Activated T-cell treated with anti-CD3 and anti-CD28 coated beads, Interleukin-2, amount 50 U/mL, for 4 hours (primary cell): Measurements from ENCODE around the gene PPT2. TPM values are rescaled to one million over a fixed set of nuclear protein-coding genes. Genes with fewer than 3 reads are reported as not detected.

Experiments used
- ATAC-seq, 2 donors: fragments of 200-7000 bp; cut with Tn5 transposase; one replicate each; pipeline ENCODE4 v1.10.0; 2021
- DNase-seq: peaks from one replicate; pipeline ENCODE4 v3.0.0-alpha.2; 2020
- H3K27me3 Mint-ChIP-seq: one replicate; pipeline ENCODE4 v1.8.0; 2021; ENCODE audit warnings: low read depth, mixed read lengths
- H3K36me3 Mint-ChIP-seq: one replicate; pipeline ENCODE4 v1.8.0; 2022; ENCODE audit warnings: mixed read lengths; ENCODE audit not compliant: insufficient read depth
- H3K4me1 Mint-ChIP-seq: one replicate; pipeline ENCODE4 v1.8.0; 2021; ENCODE audit warnings: low read depth, mixed read lengths
- H3K4me3 Mint-ChIP-seq: one replicate; pipeline ENCODE4 v1.8.0; 2021; ENCODE audit warnings: mild to moderate bottlenecking, moderate library complexity, mixed read lengths
- H3K9me3 Mint-ChIP-seq: one replicate; pipeline ENCODE4 v1.8.0; 2021; ENCODE audit warnings: mixed read lengths
- total RNA-seq, 3 donors: library from RNA; stranded (reverse); gene quantifications; one replicate each; pipeline ENCODE4 v1.2.1, GENCODE V29; 2021

PPT2 gene
- total RNA-seq, 3 donors from 2014 or later: 18.7 to 27.0 (median 20.2) TPM

GRCh38 chr6:32116674-32117073, 37.3 kb upstream of the PPT2 start:
- DNase-seq (no peak), ATAC-seq (peak in 1 of 2 donors; percentile 39)
- Mint-ChIP-seq H3K9me3 (no peaks in the 10 kb centered on the region), H3K4me1 (peaks cover 8% of the 10 kb centered on the region), H3K4me3 (no peak overlapping the region), H3K36me3 (peaks cover 17% of the 10 kb centered on the region), H3K27me3 (no peaks in the 10 kb centered on the region)

DNA sequence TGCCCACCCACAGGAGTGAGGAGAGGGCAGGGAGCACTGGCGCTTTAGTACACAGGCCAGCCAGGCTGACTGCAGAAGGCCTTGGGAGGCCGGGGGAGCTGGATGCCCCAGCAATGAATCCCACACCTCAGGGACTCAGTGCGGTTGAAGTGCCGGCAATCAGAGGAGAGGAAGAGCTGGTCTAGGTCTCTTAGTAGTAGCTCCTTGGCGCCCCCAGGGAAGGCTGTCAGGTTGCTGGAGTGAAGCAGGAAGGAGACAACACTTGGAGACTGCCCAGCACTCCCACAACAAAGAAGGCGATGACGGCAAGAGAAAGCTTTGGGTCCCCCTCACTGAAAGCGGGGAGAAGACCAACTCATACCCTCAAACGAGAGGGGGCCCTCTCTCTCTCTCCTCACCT, 36.5 kb upstream of the PPT2 start:
- Mint-ChIP-seq H3K4me3 (no peak overlapping the region), H3K27me3 (no peaks in the 10 kb centered on the region), H3K4me1 (peaks cover 8% of the 10 kb centered on the region), H3K36me3 (peaks cover 23% of the 10 kb centered on the region), H3K9me3 (no peaks in the 10 kb centered on the region)
- ATAC-seq: no peak
- no peak for DNase-seq

DNA sequence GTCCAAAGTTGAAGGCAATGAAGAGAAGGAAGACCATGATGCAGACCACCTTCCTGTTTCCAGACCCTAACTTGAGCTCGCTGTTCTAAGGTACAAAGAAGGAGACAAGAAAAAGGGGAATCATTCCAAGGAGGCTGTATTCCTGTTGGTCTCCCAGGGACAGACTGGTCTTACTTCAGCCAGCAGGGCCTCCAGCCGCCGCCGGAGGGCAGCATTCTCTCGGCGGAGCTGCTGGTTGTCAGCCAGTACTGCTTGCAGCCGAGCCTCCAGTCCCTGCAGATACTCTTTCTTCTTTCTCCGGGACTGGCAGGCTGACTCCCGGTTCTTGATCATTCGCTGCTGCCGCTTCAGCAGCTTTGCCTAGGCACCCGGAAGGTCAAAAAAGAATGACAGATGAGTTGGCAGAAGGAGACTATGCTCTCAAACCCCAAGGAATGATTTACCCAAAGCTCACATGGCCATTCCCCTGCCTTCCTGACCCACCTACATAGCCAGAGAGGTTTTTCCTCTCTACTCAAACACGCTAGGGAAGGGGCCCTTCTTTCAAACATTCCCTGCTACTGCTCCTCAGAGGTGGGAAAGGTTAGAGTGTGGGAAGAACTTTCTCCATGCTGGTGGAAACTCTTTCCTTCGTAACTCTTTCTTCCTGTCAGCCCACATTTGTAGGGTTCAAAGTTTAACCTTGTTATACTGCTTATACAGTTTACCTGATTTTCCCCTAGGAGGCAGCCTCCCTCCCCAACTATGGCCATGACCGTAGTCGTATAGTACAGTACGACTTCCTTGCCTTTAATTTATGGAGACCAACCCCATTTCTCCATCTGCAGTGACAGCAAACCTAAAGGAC, 34.9 kb upstream of the PPT2 start:
- Mint-ChIP-seq H3K27me3 (no peaks in the 10 kb centered on the region), H3K4me1 (peaks cover 11% of the 10 kb centered on the region), H3K36me3 (peaks cover 31% of the 10 kb centered on the region), H3K9me3 (no peaks in the 10 kb centered on the region), H3K4me3 (no peak overlapping the region)
- peak; percentile 60 for DNase-seq
- ATAC-seq: peak; percentile 78 to 83

DNA sequence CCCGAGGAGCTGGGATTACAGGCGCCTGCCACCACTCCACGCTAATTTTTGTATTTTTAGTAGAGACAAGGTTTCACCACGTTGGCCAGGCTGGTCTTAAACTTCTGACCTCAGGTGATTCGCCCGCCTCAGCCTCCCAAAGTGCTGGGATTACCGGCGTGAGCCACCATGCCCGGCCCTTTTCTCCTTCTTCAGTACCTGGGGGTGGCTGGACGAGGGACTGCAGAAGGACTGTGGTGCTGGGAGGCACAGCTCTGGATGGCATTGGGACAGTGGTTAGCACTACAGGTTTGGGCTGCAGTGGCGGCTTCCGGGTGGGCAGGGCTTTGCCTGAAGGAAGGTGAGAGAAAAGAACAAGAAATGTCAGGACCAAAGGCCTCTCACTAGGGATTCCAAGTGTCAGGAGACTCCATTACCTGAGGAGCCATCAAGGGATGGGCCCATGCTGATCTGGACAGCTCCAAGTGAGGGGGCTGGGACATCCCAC, 33.3 kb upstream of the PPT2 start:
- ATAC-seq (no peak), DNase-seq (no peak)
- Mint-ChIP-seq H3K36me3 (peaks cover 34% of the 10 kb centered on the region), H3K9me3 (no peaks in the 10 kb centered on the region), H3K4me3 (no peak overlapping the region), H3K27me3 (no peaks in the 10 kb centered on the region), H3K4me1 (peaks cover 13% of the 10 kb centered on the region)

GRCh38 chr6:32123681-32124080, 30.3 kb upstream of the PPT2 start:
- Mint-ChIP-seq H3K4me3 (no peak overlapping the region), H3K4me1 (peaks cover 40% of the 10 kb centered on the region), H3K9me3 (no peaks in the 10 kb centered on the region), H3K36me3 (peaks cover 40% of the 10 kb centered on the region), H3K27me3 (no peaks in the 10 kb centered on the region)
- DNase-seq (no peak), ATAC-seq (no peak)

- ATAC-seq: no peak
- Mint-ChIP-seq H3K9me3 (no peaks in the 10 kb centered on the region), H3K36me3 (peaks cover 31% of the 10 kb centered on the region), H3K4me3 (peak overlapping the region; percentile 99), H3K4me1 (peaks cover 50% of the 10 kb centered on the region), H3K27me3 (no peaks in the 10 kb centered on the region)
- no peak for DNase-seq
These were observed 27.1 kb upstream of the PPT2 start for GRCh38 chr6:32126880-32127279.

DNA sequence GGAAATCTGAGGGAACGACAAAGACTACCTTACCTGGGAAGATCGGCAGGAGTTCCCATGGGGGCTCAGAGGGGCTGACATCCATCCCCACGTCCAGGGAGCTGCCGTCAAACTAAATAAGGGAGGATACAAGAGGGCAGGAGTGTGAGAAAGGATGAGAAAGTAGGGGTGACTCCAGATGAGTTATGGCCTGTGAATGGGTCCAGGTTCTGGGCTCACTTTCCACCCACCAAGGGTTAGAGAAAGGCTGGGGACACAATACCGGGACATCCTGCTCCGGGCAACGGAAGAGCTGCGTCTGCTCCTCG, 26.6 kb upstream of the PPT2 start:
- H3K27me3 Mint-ChIP-seq: no peaks in the 10 kb centered on the region
- DNase-seq (no peak), ATAC-seq (no peak)
- peaks cover 28% of the 10 kb centered on the region for H3K36me3 Mint-ChIP-seq
- H3K9me3 Mint-ChIP-seq: no peaks in the 10 kb centered on the region
- H3K4me1 Mint-ChIP-seq: peaks cover 50% of the 10 kb centered on the region
- peak overlapping the region; percentile 99 for H3K4me3 Mint-ChIP-seq

DNA sequence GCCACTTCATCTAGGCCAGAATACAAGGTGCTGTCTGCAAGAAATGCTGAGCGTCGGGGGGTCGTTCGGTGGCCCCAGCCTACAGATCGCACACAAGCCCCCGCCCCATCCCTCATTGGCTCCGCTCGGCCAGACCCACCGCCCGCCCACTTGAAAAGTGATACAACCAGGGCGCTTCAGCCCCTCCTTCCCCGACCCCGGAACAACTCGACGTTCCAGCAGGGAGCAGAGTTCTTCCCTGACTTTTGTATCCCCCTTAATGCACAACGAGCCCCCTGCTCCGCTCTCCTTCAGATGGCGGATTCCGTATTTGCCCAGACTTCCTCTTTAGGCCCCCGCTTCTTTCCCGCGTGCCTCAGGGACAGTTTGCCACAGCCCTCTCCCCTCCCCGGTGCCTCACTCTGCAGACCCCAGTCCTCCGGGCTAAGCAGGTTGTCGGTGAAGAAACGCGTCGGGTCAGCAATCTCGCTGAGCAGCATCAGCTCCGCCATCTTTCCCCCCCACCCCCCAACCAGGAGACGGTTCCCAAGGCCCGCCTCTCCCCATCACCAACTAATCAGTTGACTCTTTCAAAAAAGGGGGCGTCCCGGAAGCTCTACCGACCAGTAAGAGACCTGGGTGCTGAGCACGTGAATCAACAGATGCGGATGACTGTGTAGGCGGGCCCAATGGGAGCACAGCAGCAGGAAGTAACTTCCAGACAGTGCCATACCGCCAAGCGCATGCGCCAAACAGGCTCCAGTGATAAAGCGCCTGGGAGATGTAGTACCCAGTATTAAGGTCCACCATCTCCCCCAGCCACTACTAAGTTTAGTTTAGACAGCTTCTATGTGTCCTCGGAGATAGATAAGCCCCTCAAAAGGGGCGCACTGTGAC, 26.0 kb upstream of the PPT2 start, which contains the start of gene ATF6B:
Gene ATF6B (minus strand): TSS at position 530 of the 876 bp plus-strand sequence. CDS start 39 bp downstream, at position 491.
- no peaks in the 10 kb centered on the region for H3K27me3 Mint-ChIP-seq
- ATAC-seq: peak; percentile 93
- DNase-seq: peak; percentile 96
- H3K9me3 Mint-ChIP-seq: no peaks in the 10 kb centered on the region
- H3K36me3 Mint-ChIP-seq: peaks cover 26% of the 10 kb centered on the region
- H3K4me1 Mint-ChIP-seq: peaks cover 50% of the 10 kb centered on the region
- H3K4me3 Mint-ChIP-seq: peak within 1 kb of the TSS; percentile 99

DNA sequence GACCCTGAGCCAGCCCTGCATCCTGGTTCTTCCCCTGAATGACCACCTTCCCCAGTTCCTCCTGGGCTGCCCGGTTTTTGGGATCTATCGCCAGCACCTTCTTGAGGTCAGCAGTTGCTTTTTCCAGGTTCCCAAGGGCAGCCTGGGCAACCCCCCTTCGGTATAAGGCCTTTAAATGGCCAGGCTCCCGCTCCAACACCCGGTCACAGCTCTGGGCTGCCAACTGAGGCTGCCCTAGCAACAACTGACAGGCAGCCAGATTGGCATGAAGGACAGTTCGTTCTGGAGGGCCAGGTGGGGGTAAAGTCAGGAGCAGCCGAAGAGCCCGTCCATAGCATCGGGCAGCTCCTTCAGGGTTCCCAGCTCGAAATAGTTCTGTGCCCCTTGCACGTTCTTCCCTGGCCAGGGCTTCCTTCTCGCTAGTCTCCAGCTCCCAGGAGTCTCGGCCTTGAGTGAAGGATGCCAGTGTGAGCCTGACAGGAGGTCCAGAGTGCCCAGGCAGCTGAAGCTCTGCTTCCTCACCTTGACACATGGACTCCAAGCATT, 25.1 kb upstream of the PPT2 start:
- H3K4me3 Mint-ChIP-seq: peak overlapping the region; percentile 99

DNA sequence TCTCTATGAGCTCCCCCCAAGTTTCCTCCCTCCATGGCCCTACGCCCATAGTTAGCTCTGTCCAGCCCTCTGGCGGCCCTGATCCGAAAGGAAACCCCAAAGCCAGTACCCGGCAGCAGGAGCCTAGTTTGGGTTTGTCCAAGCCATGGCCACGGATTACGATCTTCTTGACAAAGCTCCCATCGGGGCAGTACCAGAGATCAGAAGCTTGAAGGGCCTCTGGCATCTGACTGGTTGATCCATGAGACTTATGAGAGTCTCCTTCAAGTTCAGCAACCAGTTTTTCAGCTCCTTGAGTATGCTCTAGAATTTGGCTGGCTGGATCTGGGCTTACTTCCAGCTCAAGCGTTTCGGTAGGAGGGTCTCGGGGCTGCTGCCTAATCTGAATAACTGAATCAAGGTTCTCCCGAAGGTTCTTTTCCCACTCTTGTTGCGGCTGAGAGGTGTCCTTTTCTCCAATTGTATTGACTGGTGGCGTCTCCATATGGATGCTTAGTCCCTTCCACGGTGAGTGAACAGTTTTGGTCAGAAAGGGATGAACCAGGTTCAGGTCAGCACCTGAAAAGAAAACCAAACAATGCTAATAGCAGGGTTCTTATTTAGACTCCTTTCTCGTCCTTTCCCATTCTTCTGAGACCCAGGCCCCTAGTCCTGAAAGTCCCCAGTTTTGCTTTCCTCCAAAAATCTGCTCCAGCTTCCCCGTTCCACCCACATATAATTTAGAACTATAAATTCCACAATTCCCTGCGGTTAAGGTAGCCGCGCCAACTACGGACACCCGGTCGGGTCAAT, 24.4 kb upstream of the PPT2 start:
- ATAC-seq (no peak), DNase-seq (no peak)
- Mint-ChIP-seq H3K4me3 (peak overlapping the region; percentile 92), H3K4me1 (peaks cover 43% of the 10 kb centered on the region), H3K9me3 (no peaks in the 10 kb centered on the region), H3K36me3 (peaks cover 14% of the 10 kb centered on the region), H3K27me3 (no peaks in the 10 kb centered on the region)

More for the DNA sequence above, 25.1 kb upstream of the PPT2 start:
- ATAC-seq (no peak), DNase-seq (no peak)
- H3K9me3 Mint-ChIP-seq: no peaks in the 10 kb centered on the region
- H3K36me3 Mint-ChIP-seq: peaks cover 20% of the 10 kb centered on the region
- H3K4me1 Mint-ChIP-seq: peaks cover 48% of the 10 kb centered on the region
- no peaks in the 10 kb centered on the region for H3K27me3 Mint-ChIP-seq

DNA sequence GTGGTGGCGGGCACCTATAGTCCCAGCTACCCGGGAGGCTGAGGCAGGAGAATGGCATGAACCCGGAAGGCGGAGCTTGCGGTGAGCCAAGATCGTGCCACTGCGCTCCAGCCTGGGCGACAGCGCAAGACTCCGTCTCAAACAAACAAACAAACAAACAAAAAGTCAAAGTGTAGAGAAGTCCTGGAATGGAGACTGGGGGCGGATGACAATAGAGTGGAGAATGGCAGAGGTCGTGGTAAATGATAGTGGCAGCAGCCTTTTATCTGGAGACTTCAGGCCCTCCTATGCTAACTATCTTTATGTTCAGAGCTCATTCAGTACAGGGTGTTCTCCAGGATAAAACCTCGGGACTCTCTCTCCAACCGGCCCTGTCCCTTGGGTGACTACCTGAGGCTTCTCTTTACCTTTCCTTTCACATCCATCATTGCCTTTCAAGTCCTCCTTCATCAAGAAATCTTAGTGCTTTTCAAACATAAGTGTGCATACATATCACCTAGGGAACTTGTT, 22.4 kb upstream of the PPT2 start:
- H3K9me3 Mint-ChIP-seq: no peaks in the 10 kb centered on the region
- ATAC-seq (no peak), DNase-seq (no peak)

DNA sequence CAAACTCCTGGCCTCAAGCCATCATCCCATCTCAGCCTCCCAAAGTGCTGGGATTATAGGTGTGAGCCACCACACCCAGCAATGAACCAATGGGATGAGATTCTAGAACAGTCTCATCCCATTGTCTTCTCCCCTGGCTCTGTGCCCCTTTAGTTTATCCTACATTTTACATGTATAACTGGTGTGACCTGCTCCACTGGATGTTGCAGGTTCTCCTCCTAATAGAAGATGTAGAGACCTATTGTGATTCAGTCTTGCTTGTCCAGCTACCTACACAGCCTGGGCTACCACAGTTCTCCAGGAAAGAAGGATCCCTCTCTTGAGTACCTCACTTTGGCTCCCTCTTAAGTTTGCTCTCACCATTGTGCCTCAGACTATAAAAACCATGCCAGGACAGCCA, 21.8 kb upstream of the PPT2 start:
- ATAC-seq (no peak), DNase-seq (no peak)
- peaks cover 28% of the 10 kb centered on the region for H3K4me1 Mint-ChIP-seq
- H3K36me3 Mint-ChIP-seq: peaks cover 2% of the 10 kb centered on the region
- peaks cover 3% of the 10 kb centered on the region for H3K27me3 Mint-ChIP-seq
- H3K4me3 Mint-ChIP-seq: no peak overlapping the region
- H3K9me3 Mint-ChIP-seq: no peaks in the 10 kb centered on the region

More for the DNA sequence above, 22.4 kb upstream of the PPT2 start:
- no peak overlapping the region for H3K4me3 Mint-ChIP-seq
- peaks cover 34% of the 10 kb centered on the region for H3K4me1 Mint-ChIP-seq
- H3K36me3 Mint-ChIP-seq: peaks cover 7% of the 10 kb centered on the region
- H3K27me3 Mint-ChIP-seq: peaks cover 3% of the 10 kb centered on the region

DNA sequence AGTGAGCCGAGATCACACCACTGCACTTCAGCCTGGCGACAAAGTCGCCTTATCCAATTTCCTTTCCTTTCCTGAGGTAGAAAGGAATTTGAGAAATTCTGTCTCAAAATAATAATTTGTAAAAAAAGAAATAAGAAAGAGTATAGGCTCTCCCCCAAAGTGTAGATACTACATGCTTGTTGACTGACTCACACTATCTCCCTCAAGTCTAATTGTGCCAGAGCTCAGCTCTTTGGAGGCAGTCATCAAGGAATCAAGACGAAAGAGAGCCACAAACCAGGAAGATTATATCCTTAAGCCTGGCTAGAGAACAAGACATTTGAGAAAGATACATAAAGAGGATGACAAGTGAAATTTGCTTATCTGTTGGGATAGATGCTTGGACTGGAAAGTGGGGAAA, 20.2 kb upstream of the PPT2 start:
- Mint-ChIP-seq H3K9me3 (no peaks in the 10 kb centered on the region), H3K27me3 (peaks cover 3% of the 10 kb centered on the region), H3K36me3 (no peaks in the 10 kb centered on the region), H3K4me3 (no peak overlapping the region), H3K4me1 (peaks cover 14% of the 10 kb centered on the region)
- DNase-seq (no peak), ATAC-seq (no peak)
